ENCODE results near the gene COPZ2.
"Not testable (repeated sequence)": the region's sequence is repeated elsewhere in the genome, so short reads cannot be mapped to it uniquely, and the experiment has no call there.

Gene COPZ2

DNA sequence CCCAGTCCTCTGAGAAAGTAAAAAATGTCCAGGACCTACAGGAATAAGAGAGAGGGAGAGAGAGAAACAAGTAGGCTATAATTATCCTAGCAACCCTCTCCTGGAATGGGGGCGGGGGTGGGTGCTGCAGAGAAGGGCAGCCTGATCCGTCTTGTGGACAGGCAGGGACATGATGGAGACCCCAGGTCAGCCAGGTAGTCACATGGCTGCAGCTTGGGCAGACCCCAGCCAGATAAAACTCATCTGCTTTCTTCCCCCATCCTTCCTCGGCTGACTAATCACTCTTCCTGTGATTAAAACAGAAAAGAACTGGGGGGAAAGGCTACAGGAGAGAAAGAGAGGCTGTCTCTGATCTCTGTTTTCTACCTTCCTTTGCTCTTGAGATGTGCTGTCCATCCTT lies 32.6 kb downstream of the COPZ2 start:
- DNase-seq (ENCODE audit: low spot score): no peak

DNA sequence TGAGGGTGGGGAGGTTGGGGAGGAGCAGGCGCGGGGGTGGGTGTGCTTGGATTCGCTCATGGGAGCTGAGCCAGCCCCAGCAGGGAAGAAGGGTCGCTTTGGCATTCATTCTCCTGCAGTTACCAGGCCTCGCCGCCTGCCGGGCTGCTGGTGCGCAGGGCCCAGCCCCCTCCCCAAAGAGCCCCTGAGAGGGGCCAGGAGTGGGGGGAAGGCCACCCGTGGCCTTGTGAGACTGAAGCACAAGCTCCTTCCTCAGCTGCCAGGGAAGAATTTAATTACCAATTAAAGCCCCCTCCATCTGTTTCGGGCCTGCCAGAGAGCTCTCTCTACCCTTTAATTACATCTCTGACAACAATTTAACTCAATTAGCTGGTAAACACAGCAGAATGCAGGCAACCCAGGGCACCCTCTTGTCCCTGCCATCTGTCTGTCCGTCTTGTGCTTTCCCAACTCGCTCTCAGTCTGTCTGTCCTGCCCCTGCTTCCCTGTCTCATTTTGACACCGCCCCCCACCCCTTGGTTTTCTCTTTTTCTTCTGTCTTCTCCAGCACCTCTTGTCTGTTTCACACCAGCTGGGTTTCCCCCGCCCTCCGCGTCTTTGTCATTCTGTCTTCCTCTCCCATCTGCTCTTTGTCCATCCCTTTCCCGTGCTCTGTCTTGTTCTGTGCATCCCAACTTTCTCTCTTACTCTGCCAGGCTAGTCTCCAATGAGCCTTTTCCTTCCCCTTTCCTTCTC lies 34.0 kb downstream of the COPZ2 start:
- no peak for DNase-seq (ENCODE audit: low spot score)

DNA sequence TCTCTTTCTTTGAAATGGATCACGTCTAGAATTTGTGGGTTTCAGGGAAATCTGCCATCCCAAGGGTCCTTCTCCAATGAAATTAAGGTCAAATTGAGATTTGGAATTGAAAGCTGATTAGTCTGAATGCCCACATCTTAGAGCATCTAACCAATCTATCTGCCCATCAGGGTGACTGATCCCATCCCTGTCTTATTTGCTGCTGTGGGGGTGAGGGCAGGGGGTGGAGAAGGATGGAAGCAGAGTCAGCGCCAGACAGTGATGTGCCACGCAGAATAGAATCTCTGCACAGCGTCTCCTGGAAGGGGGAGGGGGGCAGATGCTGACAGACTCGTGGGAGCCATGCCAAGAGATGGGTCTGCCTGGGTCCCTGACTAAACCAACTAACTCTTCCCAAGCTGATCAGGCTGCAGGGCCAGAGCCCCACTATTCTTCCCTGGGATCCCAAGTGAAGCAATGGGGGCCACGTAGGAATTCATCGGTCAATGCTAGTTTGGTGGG lies 34.6 kb downstream of the COPZ2 start:
- peak; percentile 70 for DNase-seq (ENCODE audit: low spot score)

DNA sequence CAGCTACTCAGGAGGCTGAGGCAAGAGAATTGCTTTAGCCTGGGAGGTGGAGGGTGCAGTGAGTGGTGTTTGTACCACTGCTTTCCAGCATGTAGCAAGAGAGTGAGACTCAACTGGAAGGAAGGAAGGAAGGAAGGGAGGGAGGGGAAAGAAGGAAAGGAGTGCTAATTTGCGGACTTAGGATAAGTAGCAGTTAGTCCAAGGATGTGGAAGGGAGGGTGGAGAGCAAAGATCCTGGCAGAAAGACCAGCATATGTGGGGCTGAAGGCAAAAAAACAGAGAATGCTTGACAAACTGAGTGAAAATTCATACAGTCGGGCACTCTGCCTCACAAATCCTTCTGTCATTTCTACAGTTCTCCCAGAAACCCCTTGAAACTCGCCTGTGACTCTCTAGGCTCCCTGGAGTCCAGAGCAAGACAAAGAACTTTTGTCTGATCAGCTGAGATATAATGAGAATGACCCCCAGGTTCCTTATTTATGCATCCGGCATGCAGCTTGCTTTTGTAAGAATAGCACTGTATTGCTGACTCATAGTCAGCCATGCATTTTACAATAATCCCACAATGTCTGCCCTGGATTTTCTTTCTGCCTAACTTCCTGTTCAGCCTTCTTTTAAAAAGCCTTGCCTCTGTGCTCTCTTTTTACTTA lies 35.2 kb downstream of the COPZ2 start:
- peak; percentile 47 for DNase-seq (ENCODE audit: low spot score)

- not testable (repeated sequence) for DNase-seq (ENCODE audit: low spot score)
These were observed 35.9 kb downstream of the COPZ2 start for GRCh38 chr17:48001657-48002056.

DNA sequence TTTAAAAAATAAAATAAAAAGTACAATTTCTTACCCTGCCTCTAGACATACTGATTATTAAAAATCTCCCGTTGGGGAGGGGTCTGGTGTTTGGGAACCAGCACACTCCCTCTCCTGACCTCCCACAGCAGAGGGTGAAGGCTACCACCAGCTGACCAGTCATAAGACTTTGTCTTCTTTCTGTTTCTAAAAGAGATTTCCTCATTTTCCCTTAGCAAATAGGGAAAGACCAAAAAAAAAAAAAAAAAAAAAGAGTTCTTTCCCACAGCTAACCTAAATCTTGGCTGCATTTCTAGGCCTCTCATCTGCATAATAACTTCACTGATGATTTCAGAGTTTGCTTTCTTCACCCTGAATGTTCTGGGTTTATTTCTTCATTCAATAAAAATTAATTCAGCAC lies 36.4 kb downstream of the COPZ2 start:
- no peak for DNase-seq (ENCODE audit: low spot score)

DNA sequence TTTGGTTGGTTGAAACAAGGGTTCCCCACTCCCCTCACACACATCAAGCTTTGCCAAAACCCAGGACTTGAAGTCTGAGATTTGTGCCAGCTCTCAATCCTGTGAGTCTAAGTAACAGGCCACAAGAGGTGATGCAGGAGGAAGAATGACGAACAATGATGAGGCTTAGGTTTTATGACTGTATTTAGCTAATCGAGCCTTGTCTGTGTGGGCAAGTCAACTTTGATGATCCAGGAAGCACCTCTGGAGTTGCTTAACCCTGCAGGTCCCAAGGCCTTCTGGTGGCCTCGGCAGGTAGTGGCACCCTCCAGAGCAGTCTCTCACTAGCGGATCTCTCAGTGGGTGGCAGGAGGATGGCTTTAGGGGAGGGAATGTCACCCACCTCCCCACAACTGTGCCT lies 38.0 kb downstream of the COPZ2 start:
- no peak for DNase-seq (ENCODE audit: low spot score)

DNA sequence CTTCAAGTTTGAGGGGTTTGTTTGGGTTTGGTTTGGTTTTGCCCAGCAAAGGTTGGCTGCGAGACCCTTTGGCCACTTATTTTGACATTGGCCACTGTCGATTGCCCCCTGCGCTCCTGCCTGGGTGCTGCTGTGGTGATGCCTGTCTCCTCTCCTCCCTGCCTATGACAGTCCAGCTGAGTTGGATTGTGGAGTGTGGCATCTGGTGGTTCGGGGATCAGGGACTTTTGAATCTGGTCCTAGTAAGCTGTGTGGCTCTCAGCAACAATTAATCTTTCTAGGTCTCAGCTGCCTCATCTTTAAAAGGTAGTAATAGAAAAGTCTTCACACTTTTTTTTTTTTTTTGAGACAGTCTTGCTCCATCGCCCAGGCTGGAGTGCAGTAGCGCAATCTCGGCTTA lies 39.6 kb downstream of the COPZ2 start:
- DNase-seq (ENCODE audit: low spot score): no peak

DNA sequence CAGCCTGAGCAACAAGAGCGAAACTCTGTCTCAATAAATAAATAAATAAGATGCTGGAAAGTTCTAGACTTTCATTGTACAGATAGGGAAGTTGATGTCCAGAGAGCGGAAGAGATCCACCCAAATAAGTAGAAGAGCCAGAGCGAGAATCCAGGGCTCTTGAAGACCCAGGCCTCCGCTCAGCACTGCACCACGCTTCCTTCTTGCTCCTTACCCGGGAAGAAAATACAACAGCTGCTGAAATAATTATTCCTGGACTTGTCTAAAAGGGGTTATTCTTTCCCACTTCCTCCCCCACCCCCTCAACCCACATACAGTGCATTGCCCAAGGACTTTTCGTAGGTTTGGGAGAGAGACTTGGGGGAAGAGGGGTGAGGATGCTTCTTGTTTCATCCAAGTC lies 40.0 kb downstream of the COPZ2 start:
- no peak for DNase-seq (ENCODE audit: low spot score)

GRCh38 chr17:47996201-47996600 lies 41.4 kb downstream of the COPZ2 start:
- no peak for DNase-seq (ENCODE audit: low spot score)

GRCh38 chr17:47995241-47995935 lies 42.2 kb downstream of the COPZ2 start:
- DNase-seq (ENCODE audit: low spot score): no peak

GRCh38 chr17:47994724-47995123 lies 42.9 kb downstream of the COPZ2 start:
- no peak for DNase-seq (ENCODE audit: low spot score)

- DNase-seq (ENCODE audit: low spot score): no peak
These were observed 43.6 kb downstream of the COPZ2 start for GRCh38 chr17:47993964-47994363.

GRCh38 chr17:47993031-47993564 lies 44.5 kb downstream of the COPZ2 start:
- DNase-seq (ENCODE audit: low spot score): no peak

- DNase-seq (ENCODE audit: low spot score): no peak
These were observed 45.4 kb downstream of the COPZ2 start for GRCh38 chr17:47992216-47992615.

DNA sequence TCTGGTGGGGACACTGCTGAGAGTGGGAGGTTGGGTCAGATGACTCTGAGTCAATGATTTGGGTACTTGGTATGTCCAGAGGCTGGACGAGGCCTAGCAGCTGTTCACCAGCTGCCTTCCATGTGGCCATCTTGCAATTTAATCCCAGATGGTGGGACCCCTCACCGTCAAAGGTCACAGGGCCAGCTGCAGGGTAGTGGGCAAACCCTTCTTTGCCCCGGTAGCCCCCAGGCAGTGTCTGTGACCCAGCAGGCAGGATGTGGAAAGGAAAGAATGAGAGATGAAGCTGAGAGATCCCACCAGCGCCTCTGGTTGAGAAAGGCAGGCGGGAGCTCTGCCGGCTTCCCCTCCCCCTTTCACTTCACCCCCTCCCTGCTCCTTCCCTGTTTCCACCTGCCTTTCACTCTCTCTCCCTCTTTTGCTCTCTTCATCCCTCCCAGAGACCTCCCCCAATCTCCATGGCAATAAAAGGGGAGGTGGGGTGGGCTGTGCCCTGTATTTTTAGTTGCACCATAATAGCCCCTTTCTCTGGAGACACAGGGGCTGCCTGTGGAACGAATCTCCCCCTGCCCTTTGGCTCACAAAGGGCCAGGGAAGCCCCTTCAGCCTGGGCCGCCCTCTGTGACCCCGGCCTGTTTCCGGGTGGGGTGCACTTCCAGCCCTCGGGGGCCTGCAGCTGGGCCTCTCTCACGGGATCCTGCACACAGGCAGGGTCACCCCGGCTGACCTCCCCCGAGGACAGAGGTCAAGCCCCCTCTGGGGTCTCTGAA lies 46.5 kb downstream of the COPZ2 start:
- no peak for DNase-seq (ENCODE audit: low spot score)

DNA sequence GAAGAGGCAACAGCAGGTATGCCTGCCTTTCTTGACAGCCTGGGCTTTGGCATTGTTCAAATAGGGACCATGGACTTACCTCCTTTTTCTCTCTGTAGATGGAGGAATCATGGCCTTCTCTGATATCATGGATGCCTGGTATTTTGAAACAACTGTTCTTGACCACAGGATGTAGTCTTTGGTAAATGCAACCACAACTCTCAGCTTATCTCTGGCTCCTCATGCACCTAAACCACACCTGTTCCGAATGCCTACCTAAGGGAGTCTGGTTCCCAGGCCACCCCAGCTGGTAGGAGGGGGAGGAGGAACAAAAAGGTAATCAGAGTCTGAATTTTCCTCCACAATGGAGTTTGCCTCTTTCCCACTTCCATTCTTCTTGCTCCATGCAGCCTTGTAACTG lies 47.9 kb downstream of the COPZ2 start:
- DNase-seq (ENCODE audit: low spot score): no peak

DNA sequence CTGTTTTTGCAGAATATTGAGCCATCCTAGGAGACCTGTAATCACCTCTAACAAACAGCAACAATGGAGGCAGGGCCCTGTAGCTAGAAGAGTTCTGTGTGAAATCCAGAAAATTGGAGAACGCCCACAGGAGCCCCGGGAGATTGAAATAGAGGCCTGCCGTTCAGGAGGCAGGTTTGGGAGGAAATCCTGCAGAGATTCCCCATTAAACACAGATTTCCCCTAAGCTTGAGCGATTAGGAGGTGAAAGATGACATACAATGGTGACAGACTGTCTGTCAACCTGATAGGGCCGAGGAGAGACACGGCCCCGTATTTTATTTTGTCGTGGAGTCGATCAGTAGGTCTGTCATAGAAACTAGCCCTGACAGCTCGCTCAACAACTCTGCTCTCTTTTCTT lies 48.4 kb downstream of the COPZ2 start:
- DNase-seq (ENCODE audit: low spot score): no peak

- not testable (repeated sequence) for DNase-seq (ENCODE audit: low spot score)
These were observed 49.2 kb downstream of the COPZ2 start for GRCh38 chr17:47988445-47988844.

GRCh38 chr17:47987240-47987835 lies 50.3 kb downstream of the COPZ2 start:
- no peak for DNase-seq (ENCODE audit: low spot score)

- DNase-seq (ENCODE audit: low spot score): no peak
These were observed 51.1 kb downstream of the COPZ2 start for GRCh38 chr17:47986520-47986919.
